HG02973 (cell line): Measurements from ENCODE around the gene EFNA4.

Experiments
- ATAC-seq: cut with Tn5 transposase; IDR thresholded peaks from one replicate; pipeline ENCODE4 v1.9.1; 2021; ENCODE audit warnings: moderate library complexity; ENCODE audit not compliant: unreplicated experiment

EFNA4 gene

GRCh38 chr1:155032886-155033285 lies 30.7 kb upstream of the EFNA4 start:
- no peak for ATAC-seq

- no peak for ATAC-seq
These were observed 30.0 kb upstream of the EFNA4 start, which contains the start of the genes DCST1 and DCST2 for GRCh38 chr1:155033524-155033923. DCST1 (plus strand) TSS chr1:155033824; CDS start chr1:155034037, 213 bp downstream. DCST2 (minus strand) TSS chr1:155033781; CDS start chr1:155033701, 80 bp downstream.

GRCh38 chr1:155034318-155035208 lies 29.0 kb upstream of the EFNA4 start:
- ATAC-seq = no peak

GRCh38 chr1:155035936-155036335 lies 27.6 kb upstream of the EFNA4 start:
- no peak for ATAC-seq

GRCh38 chr1:155037043-155037442 lies 26.5 kb upstream of the EFNA4 start:
- ATAC-seq = no peak

- ATAC-seq = no peak
These were observed 25.6 kb upstream of the EFNA4 start for GRCh38 chr1:155037851-155038441.

- ATAC-seq = no peak
These were observed 24.8 kb upstream of the EFNA4 start for GRCh38 chr1:155038602-155039307.

GRCh38 chr1:155039308-155039669 lies 24.3 kb upstream of the EFNA4 start:
- no peak for ATAC-seq

GRCh38 chr1:155040358-155041093 lies 23.0 kb upstream of the EFNA4 start:
- no peak for ATAC-seq

GRCh38 chr1:155042789-155043188 lies 20.8 kb upstream of the EFNA4 start:
- ATAC-seq = no peak

GRCh38 chr1:155043301-155043702 lies 20.2 kb upstream of the EFNA4 start:
- no peak for ATAC-seq

GRCh38 chr1:155043793-155044192 lies 19.7 kb upstream of the EFNA4 start:
- no peak for ATAC-seq

GRCh38 chr1:155044365-155044764 lies 19.2 kb upstream of the EFNA4 start:
- ATAC-seq = no peak

- ATAC-seq = no peak
These were observed 18.5 kb upstream of the EFNA4 start for GRCh38 chr1:155044812-155045657.

- no peak for ATAC-seq
These were observed 14.8 kb upstream of the EFNA4 start for GRCh38 chr1:155048449-155049334.

- ATAC-seq = no peak
These were observed 13.6 kb upstream of the EFNA4 start for GRCh38 chr1:155049651-155050559.

GRCh38 chr1:155050560-155051341 lies 12.8 kb upstream of the EFNA4 start, which contains the start of gene ADAM15:
ADAM15 (plus strand) TSS chr1:155051316; CDS start chr1:155051387, 71 bp downstream.
- peak; percentile 55 for ATAC-seq
